Neural progenitor cell (in vitro differentiated cells): ENCODE measurements around the gene SPACA7.

ENCODE experiments used
- EZH2phosphoT487 ChIP-seq: fragments of 200-600 bp; sonication (generic); IDR thresholded peaks from 2 replicates; pipeline ENCODE4 v1.6.1; 2017; ENCODE audit warnings: antibody characterized with exemption
- TF ChIP-seq, protein P1 (sequence below): fragments of 200-600 bp; sonication (generic); IDR thresholded peaks from 2 replicates; pipeline ENCODE4 v1.5.1; 2017; ENCODE audit warnings: antibody characterized with exemption, mild to moderate bottlenecking

DNA sequence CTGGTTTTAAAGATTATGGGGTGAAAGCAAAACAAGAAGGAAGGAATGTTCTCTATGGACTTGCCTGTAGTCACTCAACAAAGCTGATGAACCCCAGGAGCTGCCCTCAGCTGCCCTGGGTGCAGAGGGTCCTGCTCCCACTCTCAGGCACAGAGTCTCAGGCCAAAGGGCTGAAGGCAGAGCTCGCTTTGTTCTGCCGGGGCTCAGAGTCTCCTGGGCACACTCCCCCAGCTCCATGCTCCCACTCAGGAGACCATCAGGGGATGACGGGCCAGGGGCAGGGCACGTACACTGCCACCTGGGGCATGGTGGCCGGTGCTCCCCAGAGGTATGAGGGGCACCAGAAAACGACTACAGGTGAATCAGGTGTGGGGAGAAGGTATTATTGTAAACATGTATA, 46.8 kb upstream of the SPACA7 start:
- no peak for TF ChIP-seq EZH2phosphoT487
- TF ChIP-seq, protein P1, sequence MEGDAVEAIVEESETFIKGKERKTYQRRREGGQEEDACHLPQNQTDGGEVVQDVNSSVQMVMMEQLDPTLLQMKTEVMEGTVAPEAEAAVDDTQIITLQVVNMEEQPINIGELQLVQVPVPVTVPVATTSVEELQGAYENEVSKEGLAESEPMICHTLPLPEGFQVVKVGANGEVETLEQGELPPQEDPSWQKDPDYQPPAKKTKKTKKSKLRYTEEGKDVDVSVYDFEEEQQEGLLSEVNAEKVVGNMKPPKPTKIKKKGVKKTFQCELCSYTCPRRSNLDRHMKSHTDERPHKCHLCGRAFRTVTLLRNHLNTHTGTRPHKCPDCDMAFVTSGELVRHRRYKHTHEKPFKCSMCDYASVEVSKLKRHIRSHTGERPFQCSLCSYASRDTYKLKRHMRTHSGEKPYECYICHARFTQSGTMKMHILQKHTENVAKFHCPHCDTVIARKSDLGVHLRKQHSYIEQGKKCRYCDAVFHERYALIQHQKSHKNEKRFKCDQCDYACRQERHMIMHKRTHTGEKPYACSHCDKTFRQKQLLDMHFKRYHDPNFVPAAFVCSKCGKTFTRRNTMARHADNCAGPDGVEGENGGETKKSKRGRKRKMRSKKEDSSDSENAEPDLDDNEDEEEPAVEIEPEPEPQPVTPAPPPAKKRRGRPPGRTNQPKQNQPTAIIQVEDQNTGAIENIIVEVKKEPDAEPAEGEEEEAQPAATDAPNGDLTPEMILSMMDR = no peak
